HuH-7 (cell line): ENCODE data around the gene SALL1.

Source experiments
- DNase-seq: peaks from one replicate; pipeline ENCODE4 v3.0.0; 2011; ENCODE audit warnings: low spot score

The SALL1 gene

DNA sequence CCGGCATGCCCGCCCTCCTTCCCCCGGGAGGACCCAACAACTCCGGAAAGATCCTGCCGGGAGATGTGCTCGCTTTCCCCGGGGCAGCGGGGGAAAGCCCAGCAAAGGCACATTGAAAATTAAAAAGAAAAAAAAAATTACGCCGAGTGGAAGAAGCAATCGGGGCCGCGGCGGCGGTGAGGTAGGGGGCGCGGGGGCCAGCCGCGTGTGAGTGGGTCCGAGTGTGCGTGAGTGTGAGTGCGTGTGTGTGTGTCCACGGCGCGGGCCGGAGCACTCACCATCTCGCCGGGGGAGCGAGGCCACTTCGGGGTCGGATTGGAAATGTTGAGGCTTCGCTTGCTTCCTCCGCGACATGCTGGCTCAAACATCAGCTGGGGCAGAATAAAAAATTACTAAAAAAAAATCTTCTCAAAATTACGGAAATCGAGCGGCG, at the start of gene SALL1:
SALL1 (minus strand) TSS at position 383 of the 433 bp plus-strand sequence; CDS start at position 354, 29 bp downstream.
- DNase-seq, result no peak

GRCh38 chr16:51200793-51201192, 49.7 kb upstream of the SALL1 start:
- no peak for DNase-seq

DNA sequence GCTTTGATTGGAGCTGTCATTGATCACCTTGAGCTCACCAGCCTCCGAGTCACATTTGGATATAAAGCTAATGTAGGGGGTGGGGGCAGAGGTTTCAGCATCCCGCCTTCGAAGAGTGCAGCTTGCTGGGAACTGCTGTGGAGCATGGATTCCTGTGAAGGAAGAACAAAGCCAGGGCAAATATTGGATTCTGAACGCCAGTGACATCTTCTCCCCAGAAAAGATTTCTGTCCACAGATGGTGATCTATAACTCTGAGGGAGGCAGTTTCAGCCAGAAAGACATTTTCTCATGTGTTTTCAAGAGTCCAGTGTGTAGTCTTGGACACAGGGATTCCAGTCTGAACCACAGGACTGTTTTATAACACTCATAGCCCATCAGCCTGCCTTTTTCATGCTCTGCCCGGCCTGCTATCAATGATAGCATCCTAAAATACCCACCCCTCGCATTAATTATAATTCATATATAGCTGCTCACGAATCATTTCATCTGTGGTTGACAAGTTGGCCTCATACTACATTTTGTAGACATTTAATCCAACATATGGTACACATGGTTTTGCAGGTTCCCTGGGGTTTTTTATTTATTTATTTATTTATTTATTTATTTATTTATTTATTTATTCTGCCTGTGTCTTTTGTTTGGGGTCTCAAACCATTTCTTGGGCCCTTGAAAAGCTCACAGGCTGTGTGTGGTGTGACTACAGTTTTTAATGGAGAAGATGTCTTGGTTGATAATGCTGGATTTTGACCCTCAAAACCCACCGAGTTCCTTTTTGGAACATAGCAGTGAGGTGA, 47.1 kb upstream of the SALL1 start:
- DNase-seq, result no peak

DNA sequence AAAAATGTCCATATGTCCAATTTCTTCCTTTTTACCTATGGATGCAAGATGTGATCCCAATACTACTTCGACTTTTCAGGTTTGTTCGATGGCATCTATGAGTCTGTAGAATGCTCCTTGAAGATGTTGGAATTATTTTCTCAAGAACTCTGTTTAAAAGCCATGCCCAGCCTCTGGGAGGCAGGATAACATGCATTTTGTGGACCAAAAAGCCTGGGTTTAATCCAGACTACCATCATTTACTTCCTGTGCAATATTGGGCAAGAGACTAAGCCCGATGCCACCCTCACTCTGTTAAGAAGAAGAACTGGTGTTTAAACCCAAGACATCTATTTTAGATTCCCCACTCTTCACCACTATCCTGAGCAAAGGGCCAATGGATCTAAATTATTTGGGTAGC, 42.8 kb upstream of the SALL1 start:
- no peak for DNase-seq

GRCh38 chr16:51184702-51185433, 33.8 kb upstream of the SALL1 start:
- DNase-seq, result no peak

GRCh38 chr16:51181503-51181811, 30.4 kb upstream of the SALL1 start:
- DNase-seq, result no peak

- no peak for DNase-seq
Measured at GRCh38 chr16:51180719-51181502, 29.8 kb upstream of the SALL1 start.

DNA sequence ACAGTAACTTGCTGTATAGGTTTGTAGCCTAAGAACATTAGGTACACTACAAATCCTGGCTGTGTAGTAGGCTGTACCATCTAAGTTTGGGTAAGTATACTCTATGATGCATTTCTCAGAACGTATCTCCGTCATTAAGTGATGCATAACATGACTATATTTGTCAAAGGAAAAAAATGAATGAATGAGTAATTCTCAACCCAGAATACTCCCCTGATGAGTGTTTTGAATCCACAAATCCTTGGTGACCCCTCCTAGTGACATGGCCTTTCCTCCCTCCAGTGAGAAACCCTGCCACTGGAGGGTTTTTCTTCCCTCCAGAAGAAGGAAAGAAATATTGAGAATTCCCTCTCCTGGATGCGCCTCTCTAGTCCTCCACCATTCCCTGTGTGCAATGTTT, 24.0 kb upstream of the SALL1 start:
- DNase-seq, result no peak

GRCh38 chr16:51172368-51172767, 21.3 kb upstream of the SALL1 start:
- DNase-seq, result no peak

- no peak for DNase-seq
Measured at GRCh38 chr16:51168755-51169154, 17.7 kb upstream of the SALL1 start.

GRCh38 chr16:51167170-51167895, 16.3 kb upstream of the SALL1 start:
- DNase-seq, result no peak

GRCh38 chr16:51166541-51166940, 15.5 kb upstream of the SALL1 start:
- DNase-seq, result no peak

DNA sequence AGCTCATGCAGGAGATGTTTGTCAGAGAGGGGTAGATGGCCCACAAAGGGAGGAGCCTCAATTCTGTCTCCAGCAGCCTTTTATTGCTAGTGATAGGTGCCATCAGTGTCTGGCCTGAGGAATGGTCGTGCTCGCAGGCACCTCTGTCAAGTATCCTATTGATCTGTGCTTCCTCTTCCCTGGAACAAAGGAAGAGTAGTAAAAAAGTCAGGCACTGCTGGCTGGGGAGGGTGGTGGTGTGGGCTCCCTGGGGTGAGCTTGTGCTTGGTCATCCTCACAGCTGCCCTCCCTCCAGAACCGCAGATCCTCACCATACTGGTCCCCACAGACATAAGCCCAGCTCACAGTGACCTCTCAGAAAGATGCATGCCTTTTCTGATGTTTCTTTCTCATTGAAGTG, 15.0 kb upstream of the SALL1 start:
- no peak for DNase-seq

DNA sequence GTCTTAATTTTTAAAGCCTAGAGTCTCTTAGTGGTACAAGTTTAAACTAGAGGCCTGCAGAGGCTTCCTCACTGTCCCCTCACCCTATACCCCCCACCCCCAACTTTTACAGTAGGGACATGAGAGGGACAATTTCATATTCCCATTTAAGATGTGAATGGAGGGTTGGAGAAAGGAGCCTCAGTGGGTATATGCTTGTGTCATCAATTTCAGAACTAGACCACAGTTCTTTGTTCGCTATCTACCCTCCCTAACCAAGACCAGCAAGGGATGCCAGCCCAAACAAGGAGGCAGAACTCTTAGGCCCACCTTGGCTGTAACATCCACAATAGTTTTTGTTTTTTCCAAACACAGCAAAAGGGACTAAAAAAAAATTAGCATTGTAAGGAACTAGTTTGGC, 14.0 kb upstream of the SALL1 start:
- DNase-seq, result no peak

GRCh38 chr16:51164574-51164973, 13.5 kb upstream of the SALL1 start:
- DNase-seq, result no peak

GRCh38 chr16:51163894-51164566, 13.0 kb upstream of the SALL1 start:
- no peak for DNase-seq

DNA sequence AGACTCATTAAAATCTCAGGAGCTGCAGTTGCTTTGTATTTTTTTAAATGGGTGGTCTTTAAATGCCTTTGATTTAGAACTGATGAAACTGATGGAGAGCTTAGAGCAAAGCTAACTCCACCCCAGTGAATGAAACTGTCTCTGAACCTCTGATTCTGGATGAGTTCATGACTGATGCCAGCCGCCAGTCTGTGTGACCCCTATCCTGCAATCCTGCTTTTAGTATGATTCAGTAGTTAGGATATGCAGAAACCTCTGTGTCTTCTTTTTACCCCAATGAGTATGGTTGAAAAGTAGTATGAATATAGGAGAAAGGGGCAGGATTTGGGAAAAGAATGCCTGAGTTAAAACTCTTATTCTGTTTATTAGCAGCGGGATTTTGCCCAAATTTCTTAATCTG, 12.3 kb upstream of the SALL1 start:
- DNase-seq, result no peak

GRCh38 chr16:51161440-51162195, 10.5 kb upstream of the SALL1 start:
- no peak for DNase-seq

DNA sequence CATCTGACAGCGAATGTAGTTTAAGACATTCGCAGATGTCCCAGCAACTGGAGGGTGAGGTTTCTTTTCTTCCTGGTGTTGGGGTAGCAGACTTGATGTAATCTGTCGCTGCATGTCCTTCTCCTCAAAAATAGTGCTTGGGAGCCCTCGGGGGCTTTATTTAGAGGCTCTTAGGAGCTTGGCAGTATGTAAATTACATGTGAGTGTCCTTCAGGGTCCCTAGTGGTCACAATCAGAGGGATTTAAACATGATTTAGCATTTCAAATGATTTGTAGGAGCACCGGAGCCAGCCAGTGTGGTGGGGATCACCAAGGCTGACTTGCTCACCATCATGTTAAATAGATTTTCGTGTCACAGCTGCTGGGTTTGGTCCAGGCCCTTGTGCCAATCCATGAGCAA, 8.8 kb upstream of the SALL1 start:
- no peak for DNase-seq

- no peak for DNase-seq
Measured at GRCh38 chr16:51159296-51159695, 8.2 kb upstream of the SALL1 start.

DNA sequence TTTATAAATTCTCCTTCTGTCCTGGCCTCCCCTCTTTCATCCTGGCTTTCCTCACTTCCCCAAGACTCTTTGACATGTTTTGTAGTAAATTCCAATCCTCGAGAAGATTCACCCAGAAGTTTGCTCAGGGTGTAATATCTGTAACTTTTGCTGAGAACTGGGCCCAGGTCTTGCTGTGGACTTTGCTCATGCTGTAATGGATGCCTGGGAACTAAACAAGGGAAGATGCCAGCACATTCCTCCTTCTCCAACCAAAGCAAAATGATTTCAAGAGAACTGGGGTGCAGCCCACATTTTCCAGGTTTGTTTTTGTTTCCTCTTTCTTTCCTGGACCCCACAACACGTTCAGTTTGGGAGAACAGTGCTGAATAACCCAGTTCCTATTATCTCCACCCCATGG, 6.6 kb upstream of the SALL1 start:
- no peak for DNase-seq
